ENCODE measurements around the gene CBLC.

- TF ChIP-seq CTCF (conservative IDR thresholded peaks at IDR 0.05) (no peak), EZH2 (IDR thresholded peaks at IDR 0.05; ENCODE audit: low read depth) (no peak)
Measured at GRCh38 chr19:44803442-44804428, 26.0 kb downstream of the CBLC start.

Measured in PC-9 (cell line).